Mesenchymal stem cell (in vitro differentiated cells and primary cell): Measurements from ENCODE around the gene SECISBP2L.

Experiments
- DNase-seq: peaks from one replicate; pipeline ENCODE4 v3.0.0-alpha.2; 2013
- H2AFZ ChIP-seq: one replicate; pipeline ENCODE4 v1.6.1; 2013; ENCODE audit warnings: low read depth, mild to moderate bottlenecking, control low read depth, inconsistent platforms, low read length, moderate library complexity
- H2AK5ac ChIP-seq: 2 replicates; pipeline ENCODE4 v1.6.1; 2013; ENCODE audit warnings: low read length, moderate library complexity, mild to moderate bottlenecking, inconsistent platforms; ENCODE audit not compliant: severe bottlenecking
- H2BK120ac ChIP-seq: one replicate; pipeline ENCODE4 v1.6.1; 2013; ENCODE audit warnings: low read depth, mild to moderate bottlenecking, inconsistent platforms, low read length, moderate library complexity
- H2BK12ac ChIP-seq, 2 experiments: one replicate each; pipeline ENCODE4 v1.6.1; 2013; ENCODE audit warnings: inconsistent platforms in 2 of 2, low read length in 2 of 2, mild to moderate bottlenecking in 2 of 2, moderate library complexity in 2 of 2, control low read depth in 1 of 2
- H2BK15ac ChIP-seq: one replicate; pipeline ENCODE4 v1.6.1; 2013; ENCODE audit warnings: mild to moderate bottlenecking, low read depth, inconsistent platforms; ENCODE audit not compliant: poor library complexity, severe bottlenecking
- H2BK5ac ChIP-seq: 2 replicates; pipeline ENCODE4 v1.6.1; 2013; ENCODE audit warnings: low read depth, mild to moderate bottlenecking, low read length, control low read depth, inconsistent platforms; ENCODE audit not compliant: poor library complexity, severe bottlenecking
- H3K14ac ChIP-seq, 2 experiments: one replicate each; pipeline ENCODE4 v1.6.1; 2013; ENCODE audit warnings: inconsistent platforms in 2 of 2, low read length in 2 of 2, control low read depth in 1 of 2, mild to moderate bottlenecking in 1 of 2, moderate library complexity in 1 of 2
- H3K18ac ChIP-seq, 2 experiments: one replicate each; pipeline ENCODE4 v1.6.1; 2013; ENCODE audit warnings: inconsistent platforms in 2 of 2, low read length in 2 of 2, control low read depth in 1 of 2, low read depth in 1 of 2, mild to moderate bottlenecking in 1 of 2
- H3K23ac ChIP-seq, 2 experiments: one replicate each; pipeline ENCODE4 v1.6.1; 2013; ENCODE audit warnings: inconsistent platforms in 2 of 2, low read length in 2 of 2, mild to moderate bottlenecking in 2 of 2, moderate library complexity in 2 of 2, control low read depth in 1 of 2
- H3K27ac ChIP-seq: 2 replicates; pipeline ENCODE4 v1.5.1; 2013; ENCODE audit warnings: mild to moderate bottlenecking, moderate library complexity, low read length, control low read depth, inconsistent platforms; ENCODE audit not compliant: poor library complexity, severe bottlenecking
- H3K27me3 ChIP-seq, 2 experiments: 2 replicates each; pipeline versions ENCODE4 v1.6.1 to v1.7.0; 2013; ENCODE audit warnings: low read length in 2 of 2, mild to moderate bottlenecking in 2 of 2, moderate library complexity in 2 of 2, control low read depth in 1 of 2, inconsistent platforms in 1 of 2; ENCODE audit not compliant: control insufficient read depth in 1 of 2, insufficient read depth in 1 of 2
- H3K36me3 ChIP-seq, 2 experiments: 2 replicates each; pipeline versions ENCODE4 v1.6.1 to v1.7.0; 2013; ENCODE audit warnings: low read length in 2 of 2, control low read depth in 1 of 2, inconsistent platforms in 1 of 2, low read depth in 1 of 2, mild to moderate bottlenecking in 1 of 2; ENCODE audit not compliant: insufficient read depth in 2 of 2, control insufficient read depth in 1 of 2
- H3K4ac ChIP-seq, 2 experiments: one replicate each; pipeline ENCODE4 v1.6.1; 2013; ENCODE audit warnings: inconsistent platforms in 2 of 2, low read length in 2 of 2, mild to moderate bottlenecking in 2 of 2, moderate library complexity in 2 of 2, control low read depth in 1 of 2, low read depth in 1 of 2
- H3K4me1 ChIP-seq: 2 replicates; pipeline ENCODE4 v1.6.1; 2013; ENCODE audit warnings: low read depth, low read length, control low read depth; ENCODE audit not compliant: control insufficient read depth, insufficient read depth
- H3K4me2 ChIP-seq: 2 replicates; pipeline ENCODE4 v1.6.1; 2013; ENCODE audit warnings: low read length, mild to moderate bottlenecking, inconsistent platforms; ENCODE audit not compliant: poor library complexity, severe bottlenecking
- H3K4me3 ChIP-seq, 2 experiments: 2 replicates each; pipeline versions ENCODE4 v1.5.1 to v1.7.0; 2013; ENCODE audit warnings: low read length in 2 of 2, mild to moderate bottlenecking in 2 of 2, control low read depth in 1 of 2, low read depth in 1 of 2; ENCODE audit not compliant: insufficient read depth in 1 of 2
- H3K79me1 ChIP-seq: replicated peaks from 2 replicates; pipeline ENCODE4 v1.6.1; 2013; ENCODE audit warnings: mild to moderate bottlenecking, control low read depth, low read length, inconsistent platforms; ENCODE audit not compliant: poor library complexity, severe bottlenecking
- H3K9ac ChIP-seq: 2 replicates; pipeline ENCODE4 v1.7.0; 2013; ENCODE audit warnings: mild to moderate bottlenecking, low read length, moderate library complexity
- H3K9me3 ChIP-seq: 2 replicates; pipeline ENCODE4 v1.7.0; 2013; ENCODE audit warnings: mild to moderate bottlenecking, low read length; ENCODE audit not compliant: control insufficient read depth
- H4K8ac ChIP-seq: one replicate; pipeline ENCODE4 v1.6.1; 2013; ENCODE audit warnings: inconsistent platforms, mild to moderate bottlenecking, low read length, moderate library complexity
- H4K91ac ChIP-seq: one replicate; pipeline ENCODE4 v1.6.1; 2013; ENCODE audit warnings: mild to moderate bottlenecking, low read length, inconsistent platforms
- WGBS: methylation state at CpG from one replicate; pipeline ENCODE4 v1.1.7; 2013; ENCODE audit warnings: mixed read lengths; 5-methylcytosine and 5-hydroxymethylcytosine counted together

Gene SECISBP2L

GRCh38 chr15:48989170-48989569 lies 57.1 kb downstream of the SECISBP2L start:
- no CpG with 5 or more reads among the region's 1 CpG for WGBS
- H2BK15ac ChIP-seq = no peak overlapping the region
- no peaks in the 10 kb centered on the region for H3K9me3 ChIP-seq
- peaks cover 7% of the 10 kb centered on the region for H3K79me1 ChIP-seq
- H3K18ac ChIP-seq = no peak overlapping the region
- H3K23ac ChIP-seq = no peak overlapping the region
- H3K4me1 ChIP-seq = no peaks in the 10 kb centered on the region
- H4K8ac ChIP-seq = no peak overlapping the region
- DNase-seq = no peak
- H3K14ac ChIP-seq = no peak overlapping the region
- H3K4ac ChIP-seq = no peak overlapping the region
- no peak overlapping the region for H2BK5ac ChIP-seq
- H3K36me3 ChIP-seq = peaks cover 7 to 50% of the 10 kb centered on the region in 2 experiments
- no peak overlapping the region for H2AK5ac ChIP-seq
- no peak overlapping the region for H2BK12ac ChIP-seq
- no peaks in the 10 kb centered on the region for H3K27me3 ChIP-seq
- H3K4me2 ChIP-seq = no peak overlapping the region
- no peak overlapping the region for H4K91ac ChIP-seq
- no peak overlapping the region for H3K27ac ChIP-seq
- H2BK120ac ChIP-seq = no peak overlapping the region
- H2AFZ ChIP-seq = no peak overlapping the region
- no peak overlapping the region for H3K9ac ChIP-seq
- H3K4me3 ChIP-seq = no peak overlapping the region

- H2BK120ac ChIP-seq = no peak overlapping the region
- H2BK5ac ChIP-seq = no peak overlapping the region
- H3K4me2 ChIP-seq = no peak overlapping the region
- no peak overlapping the region for H3K4ac ChIP-seq
- H3K79me1 ChIP-seq = peaks cover 3% of the 10 kb centered on the region
- no peaks in the 10 kb centered on the region for H3K27me3 ChIP-seq
- H3K9me3 ChIP-seq = no peaks in the 10 kb centered on the region
- no peak overlapping the region for H3K18ac ChIP-seq
- no peak for DNase-seq
- H2AK5ac ChIP-seq = no peak overlapping the region
- no peak overlapping the region for H2BK15ac ChIP-seq
- no peak overlapping the region for H3K14ac ChIP-seq
- H4K8ac ChIP-seq = no peak overlapping the region
- no peak overlapping the region for H3K27ac ChIP-seq
- H3K9ac ChIP-seq = no peak overlapping the region
- no peak overlapping the region for H3K4me3 ChIP-seq
- H3K36me3 ChIP-seq = peaks cover 2 to 36% of the 10 kb centered on the region in 2 experiments
- no peak overlapping the region for H4K91ac ChIP-seq
- no peak overlapping the region for H3K23ac ChIP-seq
- no peak overlapping the region for H2AFZ ChIP-seq
- H2BK12ac ChIP-seq = no peak overlapping the region
- H3K4me1 ChIP-seq = no peaks in the 10 kb centered on the region
These were observed 59.1 kb downstream of the SECISBP2L start for GRCh38 chr15:48987142-48987541.

DNA sequence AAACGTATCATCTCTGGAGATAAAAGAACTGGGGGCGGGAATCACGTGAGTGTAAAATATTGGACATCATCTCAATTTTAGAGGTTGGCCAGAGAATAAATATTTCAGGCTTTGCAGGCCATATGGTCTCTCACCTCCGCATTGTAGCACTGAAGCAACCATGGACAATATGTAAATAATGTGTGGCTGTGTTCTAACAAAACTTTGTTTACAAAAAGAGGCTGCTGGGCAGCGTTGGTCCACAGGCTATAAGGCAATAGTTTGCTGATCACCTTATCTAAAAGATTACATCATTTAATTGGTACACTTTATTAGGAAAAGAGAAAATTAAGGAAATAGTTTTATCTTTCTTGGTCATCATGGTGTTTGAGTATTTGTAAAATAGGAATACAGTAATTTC lies 60.0 kb downstream of the SECISBP2L start:
- Histone ChIP-seq H2BK12ac (no peak overlapping the region), H2BK5ac (no peak overlapping the region), H3K9me3 (no peaks in the 10 kb centered on the region), H3K27ac (no peak overlapping the region), H3K36me3 (peaks cover 0 to 27% of the 10 kb centered on the region in 2 experiments), H3K23ac (no peak overlapping the region), H3K79me1 (peaks cover 1% of the 10 kb centered on the region), H3K4me1 (no peaks in the 10 kb centered on the region), H3K18ac (no peak overlapping the region), H4K91ac (no peak overlapping the region), H4K8ac (no peak overlapping the region), H3K14ac (no peak overlapping the region), H2BK15ac (no peak overlapping the region), H2AK5ac (no peak overlapping the region), H3K4me3 (no peak overlapping the region), H3K9ac (no peak overlapping the region), H2AFZ (no peak overlapping the region), H3K4me2 (no peak overlapping the region), H2BK120ac (no peak overlapping the region), H3K4ac (no peak overlapping the region), H3K27me3 (peaks cover 0 to 3% of the 10 kb centered on the region in 2 experiments)
- 100% methylated on average over 4 of the region's 5 CpGs for whole genome bisulfite sequencing
- DNase-seq = no peak

GRCh38 chr15:48985516-48985915 lies 60.7 kb downstream of the SECISBP2L start:
- Histone ChIP-seq H3K27me3 (peaks cover 0 to 3% of the 10 kb centered on the region in 2 experiments), H2AK5ac (no peak overlapping the region), H3K9me3 (no peaks in the 10 kb centered on the region), H3K18ac (no peak overlapping the region), H2BK120ac (no peak overlapping the region), H3K4me1 (no peaks in the 10 kb centered on the region), H3K4me3 (no peak overlapping the region), H3K4ac (no peak overlapping the region), H3K9ac (peak overlapping the region; percentile 37), H3K79me1 (peaks cover under 1% of the 10 kb centered on the region), H3K14ac (no peak overlapping the region), H3K36me3 (peaks cover 0 to 21% of the 10 kb centered on the region in 2 experiments), H2AFZ (no peak overlapping the region), H2BK12ac (no peak overlapping the region), H2BK15ac (no peak overlapping the region), H4K8ac (no peak overlapping the region), H4K91ac (no peak overlapping the region), H2BK5ac (no peak overlapping the region), H3K27ac (no peak overlapping the region), H3K4me2 (no peak overlapping the region), H3K23ac (no peak overlapping the region)
- no CpG with 5 or more reads among the region's 3 CpGs for WGBS
- no peak for DNase-seq
